C4-2B (cell line): ENCODE data around the gene SERPINA6.

Experiments
- CTCF ChIP-seq: fragments of 450-650 bp; conservative IDR thresholded peaks from 2 replicates; pipeline ENCODE4 v1.5.1; 2017; ENCODE audit warnings: mild to moderate bottlenecking
- ZFX ChIP-seq: fragments of 450-650 bp; IDR thresholded peaks from 2 replicates; pipeline ENCODE4 v1.6.1; 2017

- no peak for TF ChIP-seq CTCF
- no peak for TF ChIP-seq ZFX
Measured at GRCh38 chr14:94291159-94291905, 31.8 kb downstream of the SERPINA6 start.
